ENCODE results near the gene ADGRF3. TPM values are rescaled to one million over a fixed set of nuclear protein-coding genes. Genes with fewer than 3 reads are reported as not detected.

Gene ADGRF3
- total and polyA plus RNA-seq, 2 of the 8 experiments (the other 6 are each of a cell fraction or from before 2014, with no cell fraction given) = 0.54 to 0.69 TPM

GRCh38 chr2:26297061-26297460, 49.5 kb downstream of the ADGRF3 start (continued):
- TF ChIP-seq SP2 (IDR thresholded peaks at IDR 0.05; ENCODE audit: low read length) = no peak

GRCh38 chr2:26295511-26295910, 51.1 kb downstream of the ADGRF3 start:
- FAIRE-seq = no peak
- 96% methylated on average over 1 of the region's 1 CpG; no CpG with 5 or more reads in 1 of the 2 experiments for WGBS, 2 experiments (ENCODE audit: extremely low coverage in 1 of 2, insufficient coverage in 1 of 2, insufficient read length in 1 of 2, insufficient replicate concordance in 2 of 2, low coverage in 1 of 2, low lambda C conversion rate in 2 of 2, missing lambda C conversion rate in 1 of 2)
- H3K79me2 ChIP-seq (ENCODE audit: control insufficient read depth in 1 of 2, insufficient read depth in 2 of 2, low read length in 2 of 2) = no peaks in the 10 kb centered on the region
- CTCF ChIA-PET (ENCODE audit: partially characterized antibody) = no interaction called here
- peaks cover 2 to 10% (median 6%) of the 10 kb centered on the region in 4 experiments for H3K4me1 ChIP-seq (replicated peaks in 1 of 4; ENCODE audit: control insufficient read depth in 3 of 4, insufficient read depth in 4 of 4, low read length in 3 of 4)
- H2BK5ac ChIP-seq (ENCODE audit: low read depth, low read length) = no peak overlapping the region
- H3K23ac ChIP-seq (ENCODE audit: insufficient read length) = no peak overlapping the region
- no peak overlapping the region for H2BK120ac ChIP-seq (replicated peaks; ENCODE audit: low read depth, low read length)
- no peaks in the 10 kb centered on the region for H3K79me1 ChIP-seq (ENCODE audit: low read depth, low read length)
- H2BK20ac ChIP-seq (ENCODE audit: low read length) = no peak overlapping the region
- no peak for TF ChIP-seq TAF1 (IDR thresholded peaks at IDR 0.05; ENCODE audit: low read depth, low read length)
- no peak for TF ChIP-seq TBP (IDR thresholded peaks at IDR 0.05; ENCODE audit: low read depth, low read length)
- TF ChIP-seq KDM1A (IDR thresholded peaks at IDR 0.05; ENCODE audit: borderline replicate concordance, low read length) = 0 out of 2 replicates have a peak, but pooled peaks have one; percentile 17
- no peak for DNase-seq (ENCODE audit: low read depth in 1 of 2, low spot score in 2 of 2)
- H3K18ac ChIP-seq (ENCODE audit: extremely low read depth, low read length) = no peak overlapping the region
- no peak overlapping the region for H4K5ac ChIP-seq (ENCODE audit: insufficient read length, low read depth, low read length)
- peaks cover 13% of the 10 kb centered on the region for H3K23me2 ChIP-seq (ENCODE audit: low read depth, low read length)
- H4K20me1 ChIP-seq (replicated peaks in 1 of 2; ENCODE audit: control insufficient read depth in 1 of 2, insufficient read depth in 2 of 2, low read length in 2 of 2) = no peaks in the 10 kb centered on the region
- H3K4me3 ChIP-seq (ENCODE audit: extremely low read depth in 1 of 4, insufficient read depth in 2 of 4, low read depth in 3 of 4, low read length in 4 of 4) = no peak overlapping the region
- no peak overlapping the region for H3K9ac ChIP-seq (replicated peaks in 1 of 4; ENCODE audit: extremely low read depth in 1 of 4, low read depth in 3 of 4, low read length in 3 of 4)
- H3K27ac ChIP-seq (ENCODE audit: low read depth, low read length) = no peak overlapping the region
- no peak overlapping the region for H4K8ac ChIP-seq (ENCODE audit: extremely low read depth, insufficient read depth, low read length)
- no peak overlapping the region for H2AFZ ChIP-seq (ENCODE audit: low read length)
- H3K14ac ChIP-seq (ENCODE audit: insufficient read length) = no peak overlapping the region
- H2BK15ac ChIP-seq (ENCODE audit: low read length) = no peak overlapping the region
- no peak overlapping the region for H3K4me2 ChIP-seq (ENCODE audit: insufficient read depth in 1 of 2, low read depth in 2 of 2, low read length in 2 of 2)
- H3K27me3 ChIP-seq (replicated peaks in 1 of 4; ENCODE audit: control insufficient read depth in 3 of 4, extremely low read depth in 1 of 4, insufficient read depth in 3 of 4, low read length in 3 of 4) = no peaks in the 10 kb centered on the region
- no peak overlapping the region for H3K56ac ChIP-seq (replicated peaks; ENCODE audit: insufficient read length, low read depth, low read length)
- no peak overlapping the region for H2AK5ac ChIP-seq (ENCODE audit: low read depth, low read length)
- no peak overlapping the region for H2BK12ac ChIP-seq (ENCODE audit: low read depth, low read length)
- no peaks in the 10 kb centered on the region for H3K9me3 ChIP-seq (ENCODE audit: insufficient read depth in 2 of 2, low read depth in 1 of 2, low read length in 1 of 2)
- H4K91ac ChIP-seq (replicated peaks; ENCODE audit: insufficient read length, low read length) = no peak overlapping the region
- H3K36me3 ChIP-seq (ENCODE audit: control insufficient read depth in 2 of 4, insufficient read depth in 4 of 4, low read length in 3 of 4) = no peaks in the 10 kb centered on the region
- POLR2A ChIA-PET (ENCODE audit: partially characterized antibody) = no interaction called here
- no peak overlapping the region for H3K4ac ChIP-seq (replicated peaks; ENCODE audit: insufficient read length, low read depth, low read length)
